Cardiac muscle cell (in vitro differentiated cells and primary cell): ENCODE data around the gene CFTR. TPM values are rescaled to one million over a fixed set of nuclear protein-coding genes. Genes with fewer than 3 reads are reported as not detected.

Source experiments
- DNase-seq, 2 donors: peaks; one replicate each; pipeline versions ENCODE4 v3.0.0 to v3.0.0-alpha.2; 2010 to 2017; ENCODE audit warnings: low read depth in 1 of 2, low spot score in 1 of 2
- H3K27ac ChIP-seq: fragments of 200-600 bp; sonication (generic); 2 replicates; pipeline ENCODE4 v1.5.1; 2016
- H3K27me3 ChIP-seq: fragments of 200-600 bp; sonication (generic); 2 replicates; pipeline ENCODE4 v1.6.0; 2016; ENCODE audit warnings: control low read depth
- H3K36me3 ChIP-seq: fragments of 200-600 bp; sonication (generic); 2 replicates; pipeline ENCODE4 v1.5.1; 2016; ENCODE audit warnings: control low read depth
- H3K4me1 ChIP-seq: fragments of 200-600 bp; sonication (generic); 2 replicates; pipeline ENCODE4 v1.8.1; 2017; ENCODE audit warnings: low read depth, mild to moderate bottlenecking, mixed run types
- H3K4me3 ChIP-seq: fragments of 200-600 bp; sonication (generic); 2 replicates; pipeline ENCODE4 v1.5.1; 2016; ENCODE audit warnings: mild to moderate bottlenecking
- H3K9me3 ChIP-seq: fragments of 200-600 bp; sonication (generic); 2 replicates; pipeline ENCODE4 v1.5.1; 2017; ENCODE audit warnings: low read depth, mild to moderate bottlenecking, control low read depth
- polyA plus RNA-seq: library from polyadenylated mRNA; unstranded; fragments of >200 nt; fragmentation: Nextera tagmentation; extraction: Ambion mirVana; gene quantifications from 2 replicates; pipeline ENCODE4 v1.2.1, GENCODE V29; 2016
- total RNA-seq: library from RNA; depleted of rRNA; stranded (reverse); fragments of >200 nt; gene quantifications from 2 replicates; pipeline ENCODE4 v1.2.3, GENCODE V29; 2016
- TF ChIP-seq, protein P1 (sequence below): IDR thresholded peaks from 2 replicates; pipeline ENCODE4 v1.5.1; 2012; ENCODE audit warnings: low read depth, mild to moderate bottlenecking, low read length

CFTR gene
- total and polyA plus RNA-seq, 2 experiments from 2014 or later = 8.8 to 12.0 TPM

DNA sequence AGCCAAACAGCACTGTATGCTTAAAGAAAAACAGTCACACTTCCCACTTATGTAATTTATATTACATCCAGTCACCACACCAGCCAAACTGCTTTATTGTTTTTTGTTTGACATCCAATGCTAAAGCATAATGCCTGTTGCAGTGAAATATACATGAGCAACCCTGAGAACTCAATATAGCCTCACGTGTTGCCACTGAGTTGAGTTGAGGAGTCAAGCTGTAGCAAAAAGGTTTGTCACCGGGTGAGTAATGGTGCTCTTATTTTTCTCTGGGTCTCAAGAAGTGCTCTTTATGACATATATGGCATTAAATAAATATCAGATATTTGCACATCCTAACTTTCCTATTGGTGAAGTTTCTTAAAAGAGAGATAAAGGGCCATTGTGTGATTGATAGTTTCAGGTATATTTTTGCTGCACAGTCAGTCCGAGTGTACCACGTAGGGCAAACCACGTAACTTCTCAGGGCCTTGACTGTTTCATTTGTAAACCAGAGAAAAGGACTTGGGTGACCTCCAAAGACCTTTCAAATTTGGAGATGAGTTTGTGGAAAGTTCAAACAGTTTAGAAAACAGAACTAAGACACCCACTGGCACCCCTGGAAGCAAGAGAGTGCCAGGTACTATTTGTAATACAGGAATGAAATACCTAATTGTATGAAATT, 168.5 kb downstream of the CFTR start:
- no peaks in the 10 kb centered on the region for H3K27me3 ChIP-seq
- DNase-seq = no peak
- H3K9me3 ChIP-seq = no peaks in the 10 kb centered on the region
- H3K36me3 ChIP-seq = no peaks in the 10 kb centered on the region
- TF ChIP-seq, protein P1, sequence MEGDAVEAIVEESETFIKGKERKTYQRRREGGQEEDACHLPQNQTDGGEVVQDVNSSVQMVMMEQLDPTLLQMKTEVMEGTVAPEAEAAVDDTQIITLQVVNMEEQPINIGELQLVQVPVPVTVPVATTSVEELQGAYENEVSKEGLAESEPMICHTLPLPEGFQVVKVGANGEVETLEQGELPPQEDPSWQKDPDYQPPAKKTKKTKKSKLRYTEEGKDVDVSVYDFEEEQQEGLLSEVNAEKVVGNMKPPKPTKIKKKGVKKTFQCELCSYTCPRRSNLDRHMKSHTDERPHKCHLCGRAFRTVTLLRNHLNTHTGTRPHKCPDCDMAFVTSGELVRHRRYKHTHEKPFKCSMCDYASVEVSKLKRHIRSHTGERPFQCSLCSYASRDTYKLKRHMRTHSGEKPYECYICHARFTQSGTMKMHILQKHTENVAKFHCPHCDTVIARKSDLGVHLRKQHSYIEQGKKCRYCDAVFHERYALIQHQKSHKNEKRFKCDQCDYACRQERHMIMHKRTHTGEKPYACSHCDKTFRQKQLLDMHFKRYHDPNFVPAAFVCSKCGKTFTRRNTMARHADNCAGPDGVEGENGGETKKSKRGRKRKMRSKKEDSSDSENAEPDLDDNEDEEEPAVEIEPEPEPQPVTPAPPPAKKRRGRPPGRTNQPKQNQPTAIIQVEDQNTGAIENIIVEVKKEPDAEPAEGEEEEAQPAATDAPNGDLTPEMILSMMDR = no peak
- no peaks in the 10 kb centered on the region for H3K4me1 ChIP-seq
- no peak overlapping the region for H3K27ac ChIP-seq
- H3K4me3 ChIP-seq = no peak overlapping the region

DNA sequence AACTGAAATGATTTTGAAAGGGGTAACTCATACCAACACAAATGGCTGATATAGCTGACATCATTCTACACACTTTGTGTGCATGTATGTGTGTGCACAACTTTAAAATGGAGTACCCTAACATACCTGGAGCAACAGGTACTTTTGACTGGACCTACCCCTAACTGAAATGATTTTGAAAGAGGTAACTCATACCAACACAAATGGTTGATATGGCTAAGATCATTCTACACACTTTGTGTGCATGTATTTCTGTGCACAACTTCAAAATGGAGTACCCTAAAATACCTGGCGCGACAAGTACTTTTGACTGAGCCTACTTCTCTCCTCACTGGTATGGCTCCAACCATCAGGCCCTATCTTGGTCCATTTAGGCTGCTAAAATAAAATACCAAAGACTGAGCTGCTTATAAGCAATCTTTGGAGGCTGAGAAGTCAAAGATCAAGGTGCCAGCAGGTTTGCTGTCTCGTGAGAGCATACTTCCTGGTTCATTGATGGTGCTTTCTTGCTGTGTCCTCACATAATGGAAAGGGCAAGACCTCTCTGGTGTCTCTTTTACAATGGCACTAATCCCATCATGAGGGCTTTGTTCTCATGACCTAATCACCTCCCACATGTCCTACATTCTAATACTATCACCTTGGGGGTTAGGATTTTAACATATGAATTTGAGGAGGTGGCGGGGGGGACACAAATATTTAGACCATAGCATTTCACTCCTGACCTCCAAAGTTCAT, 173.3 kb downstream of the CFTR start:
- TF ChIP-seq, protein P1 = no peak
- Histone ChIP-seq H3K36me3 (no peaks in the 10 kb centered on the region), H3K4me3 (no peak overlapping the region), H3K27ac (no peak overlapping the region), H3K27me3 (no peaks in the 10 kb centered on the region), H3K4me1 (no peaks in the 10 kb centered on the region), H3K9me3 (no peaks in the 10 kb centered on the region)
- no peak for DNase-seq

DNA sequence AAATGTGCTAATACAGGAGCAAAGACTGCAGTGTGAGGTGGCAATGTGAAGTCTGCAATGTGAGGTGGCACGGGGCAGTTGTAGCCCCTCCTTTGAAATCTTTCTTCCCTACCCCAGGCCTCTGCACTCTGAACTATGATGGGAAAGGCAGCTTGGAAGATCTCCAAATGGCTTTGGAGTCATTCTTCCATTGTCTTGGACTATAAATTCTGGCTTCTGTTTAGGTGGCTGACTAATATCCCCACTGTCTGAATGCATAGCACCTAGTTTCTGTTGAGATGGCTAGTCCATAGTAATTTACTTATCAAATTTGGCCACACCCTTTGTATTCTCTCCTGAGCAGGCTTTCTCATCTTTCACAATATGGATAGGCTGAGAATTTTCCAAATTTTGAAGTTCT, 175.0 kb downstream of the CFTR start:
- Histone ChIP-seq H3K4me1 (no peaks in the 10 kb centered on the region), H3K27me3 (no peaks in the 10 kb centered on the region), H3K9me3 (no peaks in the 10 kb centered on the region), H3K4me3 (no peak overlapping the region), H3K36me3 (no peaks in the 10 kb centered on the region), H3K27ac (no peak overlapping the region)
- TF ChIP-seq, protein P1 = no peak
- no peak for DNase-seq

DNA sequence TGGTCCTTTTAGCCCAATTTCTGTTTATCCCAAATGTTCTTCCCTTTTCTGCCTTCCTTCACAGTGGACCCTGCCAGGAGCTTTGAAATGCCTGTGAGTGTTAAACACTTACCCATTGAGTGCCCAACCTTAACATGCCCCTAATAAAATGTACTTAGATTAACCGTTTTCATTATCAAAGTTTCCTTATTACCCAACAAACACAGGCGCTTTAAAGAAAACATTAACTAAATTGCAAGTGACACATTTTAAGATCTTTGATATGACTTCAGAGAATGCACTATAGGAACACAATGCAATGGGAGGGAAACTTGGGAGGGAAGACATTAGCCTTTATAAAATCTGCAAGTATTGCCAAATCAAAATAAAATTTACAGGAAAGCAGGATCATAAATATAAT, 177.0 kb downstream of the CFTR start:
- TF ChIP-seq, protein P1 = no peak
- Histone ChIP-seq H3K4me3 (no peak overlapping the region), H3K27me3 (no peaks in the 10 kb centered on the region), H3K9me3 (no peaks in the 10 kb centered on the region), H3K27ac (no peak overlapping the region), H3K4me1 (no peaks in the 10 kb centered on the region), H3K36me3 (no peaks in the 10 kb centered on the region)
- no peak for DNase-seq

DNA sequence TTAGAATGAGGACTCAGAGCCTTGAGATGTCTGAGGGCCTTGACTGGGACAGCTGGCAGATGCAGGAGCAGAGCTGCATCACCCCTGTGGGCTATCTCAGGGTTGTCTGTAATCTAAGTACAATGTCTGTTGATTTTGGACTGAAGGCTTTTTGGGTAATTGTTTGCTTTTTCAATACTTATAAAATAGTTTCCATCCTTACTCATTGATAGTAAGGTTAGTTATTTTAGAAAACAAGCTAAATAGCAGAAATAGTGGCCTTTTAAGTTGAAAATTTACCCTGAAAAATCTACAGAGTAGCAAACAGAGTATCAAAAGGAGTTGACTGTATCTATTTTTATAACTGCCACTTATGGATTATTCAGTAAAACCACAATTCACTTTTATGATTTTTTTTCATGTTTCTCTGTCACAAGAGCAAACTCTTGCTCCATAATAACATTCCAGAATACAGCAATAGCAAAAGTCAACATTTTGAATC, 179.7 kb downstream of the CFTR start:
- H3K36me3 ChIP-seq = no peaks in the 10 kb centered on the region
- TF ChIP-seq, protein P1 = no peak
- no peak overlapping the region for H3K27ac ChIP-seq
- H3K9me3 ChIP-seq = no peaks in the 10 kb centered on the region
- H3K4me1 ChIP-seq = peaks cover 5% of the 10 kb centered on the region
- DNase-seq = peak in 1 of 2 donors; percentile 39
- H3K27me3 ChIP-seq = no peaks in the 10 kb centered on the region
- H3K4me3 ChIP-seq = no peak overlapping the region
